BLaER1 (cell line): ENCODE measurements around the gene ANO7.

Experiments used
- H3K27ac ChIP-seq: shearing (Covaris generic); formaldehyde crosslinking; 2 replicates; pipeline ENCODE4 v1.8.1; 2022
- H3K27me3 ChIP-seq: shearing (Covaris generic); formaldehyde crosslinking; 2 replicates; pipeline ENCODE4 v1.8.1; 2022
- H3K36me3 ChIP-seq: shearing (Covaris generic); formaldehyde crosslinking; 2 replicates; pipeline ENCODE4 v1.8.1; 2022
- H3K4me1 ChIP-seq: shearing (Covaris generic); formaldehyde crosslinking; 2 replicates; pipeline ENCODE4 v1.8.1; 2022
- H3K4me2 ChIP-seq: shearing (Covaris generic); formaldehyde crosslinking; 2 replicates; pipeline ENCODE4 v1.8.1; 2022
- H3K4me3 ChIP-seq: shearing (Covaris generic); formaldehyde crosslinking; 2 replicates; pipeline ENCODE4 v1.8.1; 2022
- H3K9ac ChIP-seq: shearing (Covaris generic); formaldehyde crosslinking; 2 replicates; pipeline ENCODE4 v1.8.1; 2022
- H3K9me3 ChIP-seq: shearing (Covaris generic); formaldehyde crosslinking; 2 replicates; pipeline ENCODE4 v1.8.1; 2022
- H4K20me1 ChIP-seq: shearing (Covaris generic); formaldehyde crosslinking; 2 replicates; pipeline ENCODE4 v1.8.1; 2022
- Cebpa-rat ChIP-seq: shearing (Covaris generic); IDR thresholded peaks from 2 replicates; pipeline ENCODE4 v1.8.1; 2022

ANO7 gene

GRCh38 chr2:241229563-241230401, 41.3 kb downstream of the ANO7 start:
- H3K4me2 ChIP-seq, result no peak overlapping the region
- no peak overlapping the region for H3K4me3 ChIP-seq
- H3K27ac ChIP-seq, result no peak overlapping the region
- H3K9ac ChIP-seq, result no peak overlapping the region
- H4K20me1 ChIP-seq, result peaks cover 65% of the 10 kb centered on the region
- H3K9me3 ChIP-seq, result no peaks in the 10 kb centered on the region
- no peak for TF ChIP-seq Cebpa-rat
- H3K27me3 ChIP-seq, result no peaks in the 10 kb centered on the region
- peaks cover 98% of the 10 kb centered on the region for H3K36me3 ChIP-seq
- H3K4me1 ChIP-seq, result no peaks in the 10 kb centered on the region

DNA sequence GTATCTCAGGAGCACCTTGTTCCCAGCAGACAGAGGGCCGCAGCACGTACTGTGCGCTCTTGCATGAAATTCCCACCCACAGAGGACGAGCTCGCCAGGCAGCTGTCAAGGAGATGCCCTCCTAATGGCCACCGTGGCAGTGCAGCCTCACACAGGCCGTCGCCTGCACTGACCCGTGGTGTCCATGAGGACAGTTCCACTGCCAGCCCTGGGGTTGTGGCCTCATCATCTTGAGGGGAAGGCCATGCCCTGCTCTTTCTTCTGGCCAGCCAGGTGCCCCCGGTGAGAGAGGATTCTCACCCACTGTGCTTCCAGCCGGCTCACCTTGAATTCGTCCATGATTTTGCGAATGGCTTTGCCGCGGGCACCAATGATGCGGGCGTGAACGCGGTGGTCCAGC, 42.0 kb downstream of the ANO7 start:
- Histone ChIP-seq H3K4me2 (no peak overlapping the region), H3K36me3 (peaks cover 99% of the 10 kb centered on the region), H3K9me3 (no peaks in the 10 kb centered on the region), H3K9ac (no peak overlapping the region), H3K4me1 (no peaks in the 10 kb centered on the region), H3K4me3 (no peak overlapping the region), H3K27me3 (no peaks in the 10 kb centered on the region), H4K20me1 (peaks cover 68% of the 10 kb centered on the region), H3K27ac (no peak overlapping the region)
- no peak for TF ChIP-seq Cebpa-rat

DNA sequence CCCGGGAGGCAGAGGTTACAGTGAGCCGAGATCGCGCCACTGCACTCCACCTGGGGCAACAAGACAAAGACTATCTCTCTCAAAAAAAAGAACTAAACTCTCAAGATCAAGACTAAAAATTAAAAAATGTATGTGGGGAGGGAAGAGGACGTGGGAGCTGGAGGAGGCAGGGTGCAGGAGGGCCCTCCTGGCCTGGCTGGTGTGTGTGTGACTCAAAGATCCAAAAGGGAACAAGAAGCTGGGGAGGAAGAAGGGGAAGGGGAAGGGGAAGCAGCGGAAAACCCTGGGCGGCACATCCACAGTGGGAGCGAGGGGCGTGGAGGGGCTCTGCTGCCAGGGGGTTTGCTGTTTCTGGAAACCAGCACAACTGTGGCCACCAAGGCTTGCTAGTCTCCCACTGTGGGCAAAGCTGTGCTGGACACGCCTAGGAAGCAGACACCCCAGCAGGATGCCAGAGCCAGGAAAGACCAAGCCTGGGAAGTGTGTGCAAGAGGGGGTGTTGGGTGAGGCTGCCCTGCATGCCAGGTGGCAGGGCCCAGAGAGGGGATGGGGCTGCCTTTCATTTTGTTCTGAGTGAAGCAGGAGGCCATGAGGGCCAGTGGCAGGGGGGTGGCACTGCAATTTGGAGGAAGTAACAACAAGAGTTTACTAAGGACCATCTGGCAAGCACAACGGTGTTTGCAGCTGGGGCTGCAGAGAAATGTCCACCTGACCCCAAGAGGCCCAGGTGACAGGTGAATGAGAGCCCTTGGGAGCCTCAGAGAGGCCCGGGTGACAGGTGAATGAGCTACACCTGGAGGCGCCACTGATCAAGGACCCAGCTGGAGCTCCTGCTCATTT, 44.5 kb downstream of the ANO7 start:
- peaks cover 99% of the 10 kb centered on the region for H3K36me3 ChIP-seq
- H3K27ac ChIP-seq, result no peak overlapping the region
- H3K4me2 ChIP-seq, result no peak overlapping the region
- H4K20me1 ChIP-seq, result peaks cover 55% of the 10 kb centered on the region
- H3K9me3 ChIP-seq, result no peaks in the 10 kb centered on the region
- no peak for TF ChIP-seq Cebpa-rat
- no peak overlapping the region for H3K4me3 ChIP-seq
- H3K27me3 ChIP-seq, result no peaks in the 10 kb centered on the region
- no peak overlapping the region for H3K9ac ChIP-seq
- no peaks in the 10 kb centered on the region for H3K4me1 ChIP-seq

GRCh38 chr2:241234066-241234790, 45.8 kb downstream of the ANO7 start:
- Histone ChIP-seq H3K27ac (no peak overlapping the region), H3K9ac (no peak overlapping the region), H3K27me3 (no peaks in the 10 kb centered on the region), H3K36me3 (peaks cover 99% of the 10 kb centered on the region), H3K4me2 (no peak overlapping the region), H4K20me1 (peaks cover 46% of the 10 kb centered on the region), H3K4me3 (no peak overlapping the region), H3K9me3 (no peaks in the 10 kb centered on the region), H3K4me1 (no peaks in the 10 kb centered on the region)
- no peak for TF ChIP-seq Cebpa-rat

DNA sequence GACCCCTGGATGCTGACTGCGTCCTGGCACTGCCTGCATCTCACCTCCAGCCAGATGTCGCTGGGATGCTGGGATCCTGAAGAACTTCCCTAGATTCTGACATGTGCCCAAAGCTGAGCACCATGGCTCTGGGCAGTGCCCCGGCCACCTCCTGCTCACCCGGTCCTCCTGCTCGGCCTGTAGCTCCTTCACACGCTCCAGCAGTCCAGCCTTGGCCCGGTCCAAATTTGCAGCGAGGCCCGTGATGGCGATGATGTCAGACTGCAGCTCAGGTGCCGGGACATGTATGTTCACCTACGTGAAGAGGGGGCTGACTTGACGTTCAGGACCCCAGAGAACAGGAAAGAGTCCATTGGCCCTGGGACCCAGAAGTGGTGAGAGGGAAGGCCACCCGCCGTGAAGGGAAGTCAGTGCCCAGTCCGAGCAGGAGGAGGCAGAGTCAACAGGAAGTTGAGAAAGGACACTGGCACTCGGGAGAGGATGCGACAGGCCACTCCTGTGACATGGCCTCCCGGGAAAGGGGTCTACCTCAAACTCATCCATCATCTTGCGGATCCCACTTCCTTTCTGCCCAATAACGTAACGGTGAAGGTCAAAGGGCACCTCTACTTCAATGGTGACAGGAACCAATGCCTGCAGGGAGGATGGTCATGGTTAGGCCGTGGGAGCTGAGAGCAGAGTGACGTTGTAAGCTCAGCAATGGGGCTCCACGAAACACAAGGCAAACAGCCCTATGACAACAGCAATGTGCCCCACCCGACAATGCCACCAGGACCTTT, 46.7 kb downstream of the ANO7 start:
- H3K36me3 ChIP-seq, result peaks cover 100% of the 10 kb centered on the region
- H4K20me1 ChIP-seq, result peaks cover 52% of the 10 kb centered on the region
- H3K9ac ChIP-seq, result no peak overlapping the region

GRCh38 chr2:241235859-241236593, 47.5 kb downstream of the ANO7 start:
- H3K27me3 ChIP-seq, result no peaks in the 10 kb centered on the region
- no peak for TF ChIP-seq Cebpa-rat
- no peak overlapping the region for H3K9ac ChIP-seq
- H4K20me1 ChIP-seq, result peaks cover 58% of the 10 kb centered on the region
- H3K4me3 ChIP-seq, result no peak overlapping the region
- H3K27ac ChIP-seq, result no peak overlapping the region
- no peaks in the 10 kb centered on the region for H3K9me3 ChIP-seq
- H3K4me2 ChIP-seq, result no peak overlapping the region
- H3K4me1 ChIP-seq, result no peaks in the 10 kb centered on the region
- peaks cover 100% of the 10 kb centered on the region for H3K36me3 ChIP-seq

More for the DNA sequence above, 46.7 kb downstream of the ANO7 start:
- no peak for TF ChIP-seq Cebpa-rat
- no peak overlapping the region for H3K4me3 ChIP-seq
- H3K9me3 ChIP-seq, result no peaks in the 10 kb centered on the region
- no peak overlapping the region for H3K4me2 ChIP-seq
- no peak overlapping the region for H3K27ac ChIP-seq
- no peaks in the 10 kb centered on the region for H3K27me3 ChIP-seq
- no peaks in the 10 kb centered on the region for H3K4me1 ChIP-seq

- Histone ChIP-seq H3K27me3 (no peaks in the 10 kb centered on the region), H3K9me3 (no peaks in the 10 kb centered on the region), H3K4me3 (no peak overlapping the region), H3K4me2 (no peak overlapping the region), H4K20me1 (peaks cover 53% of the 10 kb centered on the region), H3K9ac (no peak overlapping the region), H3K36me3 (peaks cover 100% of the 10 kb centered on the region), H3K27ac (no peak overlapping the region), H3K4me1 (no peaks in the 10 kb centered on the region)
- TF ChIP-seq Cebpa-rat, result no peak
These were observed 48.6 kb downstream of the ANO7 start for GRCh38 chr2:241237047-241237446.

DNA sequence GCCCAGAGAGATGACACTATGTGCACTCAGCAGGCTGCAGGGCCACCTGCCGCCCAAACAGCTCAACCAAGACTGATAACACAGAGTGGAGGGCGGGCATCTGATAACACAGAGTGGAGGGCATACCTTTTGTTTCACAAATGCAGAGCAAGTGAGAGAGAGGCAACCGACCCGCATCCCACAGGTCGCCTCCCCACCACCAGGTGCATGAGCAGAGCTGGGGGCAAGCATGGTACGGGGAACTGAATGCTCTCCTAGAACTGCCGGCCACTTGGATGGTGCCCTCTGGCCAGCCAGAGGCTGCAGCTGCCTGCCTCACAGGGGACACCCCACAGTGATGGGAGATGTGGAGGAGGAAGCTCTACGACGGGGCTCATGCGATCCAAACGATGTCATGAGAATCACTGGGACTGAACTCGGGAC, 49.5 kb downstream of the ANO7 start:
- peaks cover 100% of the 10 kb centered on the region for H3K36me3 ChIP-seq
- no peaks in the 10 kb centered on the region for H3K9me3 ChIP-seq
- TF ChIP-seq Cebpa-rat, result no peak
- H3K9ac ChIP-seq, result no peak overlapping the region
- H3K4me3 ChIP-seq, result no peak overlapping the region
- peaks cover 52% of the 10 kb centered on the region for H4K20me1 ChIP-seq
- no peak overlapping the region for H3K27ac ChIP-seq
- no peak overlapping the region for H3K4me2 ChIP-seq
- no peaks in the 10 kb centered on the region for H3K4me1 ChIP-seq
- no peaks in the 10 kb centered on the region for H3K27me3 ChIP-seq
